ENCODE measurements around the gene TNS2. TPM values are rescaled to one million over a fixed set of nuclear protein-coding genes. Genes with fewer than 3 reads are reported as not detected.

The TNS2 gene
- polyA plus RNA-seq, 1 of the 3 experiments (the other 2 are of a cell fraction): 50.0 TPM

GRCh38 chr12:53052419-53053217 is 2.8 kb downstream of the TNS2 start:
- H3K36me3 ChIP-seq (replicated peaks in 1 of 2; ENCODE audit: control insufficient read depth in 1 of 2, insufficient read depth in 2 of 2, low read length in 1 of 2): peaks cover 6 to 22% of the 10 kb centered on the region in 2 experiments
- H3K4me3 ChIP-seq (ENCODE audit: low read depth in 2 of 2, low read length in 1 of 2): peak overlapping the region in 1 of 2 experiments; percentile 13; a peak in 2 of 4 replicates
- H3K9me3 ChIP-seq: no peaks in the 10 kb centered on the region
- H3K27me3 ChIP-seq (ENCODE audit: insufficient read depth): no peaks in the 10 kb centered on the region
- H3K4me2 ChIP-seq: peak overlapping the region; percentile 99; the same call in 1 of the 2 replicates
- H3K79me2 ChIP-seq (ENCODE audit: insufficient read depth): peaks cover 29% of the 10 kb centered on the region
- ChIA-PET CTCF (interaction anchor here (0.8 to 13.8 kb wide), 7 partner anchors 11 to 269 kb away, joined by 3 to 182 read pairs (median 4); no protein-coding TSS in a partner anchor), POLR2A (interaction anchor here (0.6 to 0.9 kb wide), 3 partner anchors 27 to 1610 kb away, joined by 3 to 5 read pairs (median 5); partner anchors contain the start of gene SPRYD3)
- peaks cover 39 to 63% of the 10 kb centered on the region in 2 experiments for H3K4me1 ChIP-seq (ENCODE audit: control insufficient read depth in 1 of 2, insufficient read depth in 2 of 2, low read depth in 1 of 2, low read length in 1 of 2)
- H2AFZ ChIP-seq (ENCODE audit: low read depth): no peak overlapping the region
- no peak overlapping the region for H3K9ac ChIP-seq
- no peaks in the 10 kb centered on the region for H3K9me2 ChIP-seq
- H3F3A ChIP-seq (replicated peaks; ENCODE audit: insufficient read depth): peaks cover 33% of the 10 kb centered on the region
- DNase-seq: no peak
- WGBS (ENCODE audit: low lambda C conversion rate): 40% methylated on average over 8 of the region's 11 CpGs
- no peak for TF ChIP-seq USF2 (IDR thresholded peaks at IDR 0.05; ENCODE audit: borderline replicate concordance, low read depth, low read length)
- peak; percentile 32; the same call in 1 of the 2 replicates for TF ChIP-seq REST (IDR thresholded peaks at IDR 0.05; ENCODE audit: low read depth, low read length)
- peak; percentile 72 for TF ChIP-seq TCF12 (IDR thresholded peaks at IDR 0.05)
- TF ChIP-seq JUND (IDR thresholded peaks at IDR 0.05): no peak
- no peak for TF ChIP-seq EP300 (IDR thresholded peaks at IDR 0.05; ENCODE audit: borderline replicate concordance in 1 of 2, low read depth in 1 of 2, low read length in 1 of 2)
- TF ChIP-seq NFIC (IDR thresholded peaks at IDR 0.05; ENCODE audit: borderline replicate concordance): peak; percentile 83
- peak; percentile 70 for TF ChIP-seq MAX (IDR thresholded peaks at IDR 0.05; ENCODE audit: low read depth)
- peak; percentile 37 for TF ChIP-seq CHD2 (IDR thresholded peaks at IDR 0.05; ENCODE audit: low read length, partially characterized antibody)
- TF ChIP-seq PBX3 (IDR thresholded peaks at IDR 0.05): peak; percentile 60
- no peaks in the 10 kb centered on the region for H4K20me1 ChIP-seq (ENCODE audit: insufficient read depth)
- H3K27ac ChIP-seq (ENCODE audit: low read depth in 2 of 2, low read length in 1 of 2): peak overlapping the region; percentile 35 to 98; a peak in 3 of 4 replicates

Data from SK-N-SH (cell line).